Peyer's patch (tissue), 4 donors: Measurements from ENCODE around the gene ZBTB46.

ENCODE experiments used
- CTCF ChIP-seq, 6 experiments: fragments of 450-650 bp in 4 of 6; fragments of 200-600 bp in 2 of 6; sonication (generic) in 1 of 6; IDR thresholded peaks; one replicate each; pipeline ENCODE4 v1.5.1; 2017 to 2019; ENCODE audit warnings: antibody characterized with exemption in 6 of 6, mild to moderate bottlenecking in 3 of 6, moderate library complexity in 1 of 6
- POLR2A ChIP-seq, 2 donors: fragments of 450-650 bp; IDR thresholded peaks; one replicate each; pipeline ENCODE4 v1.5.1; 2017; ENCODE audit warnings: antibody characterized with exemption in 2 of 2, mild to moderate bottlenecking in 2 of 2, moderate library complexity in 2 of 2

DNA sequence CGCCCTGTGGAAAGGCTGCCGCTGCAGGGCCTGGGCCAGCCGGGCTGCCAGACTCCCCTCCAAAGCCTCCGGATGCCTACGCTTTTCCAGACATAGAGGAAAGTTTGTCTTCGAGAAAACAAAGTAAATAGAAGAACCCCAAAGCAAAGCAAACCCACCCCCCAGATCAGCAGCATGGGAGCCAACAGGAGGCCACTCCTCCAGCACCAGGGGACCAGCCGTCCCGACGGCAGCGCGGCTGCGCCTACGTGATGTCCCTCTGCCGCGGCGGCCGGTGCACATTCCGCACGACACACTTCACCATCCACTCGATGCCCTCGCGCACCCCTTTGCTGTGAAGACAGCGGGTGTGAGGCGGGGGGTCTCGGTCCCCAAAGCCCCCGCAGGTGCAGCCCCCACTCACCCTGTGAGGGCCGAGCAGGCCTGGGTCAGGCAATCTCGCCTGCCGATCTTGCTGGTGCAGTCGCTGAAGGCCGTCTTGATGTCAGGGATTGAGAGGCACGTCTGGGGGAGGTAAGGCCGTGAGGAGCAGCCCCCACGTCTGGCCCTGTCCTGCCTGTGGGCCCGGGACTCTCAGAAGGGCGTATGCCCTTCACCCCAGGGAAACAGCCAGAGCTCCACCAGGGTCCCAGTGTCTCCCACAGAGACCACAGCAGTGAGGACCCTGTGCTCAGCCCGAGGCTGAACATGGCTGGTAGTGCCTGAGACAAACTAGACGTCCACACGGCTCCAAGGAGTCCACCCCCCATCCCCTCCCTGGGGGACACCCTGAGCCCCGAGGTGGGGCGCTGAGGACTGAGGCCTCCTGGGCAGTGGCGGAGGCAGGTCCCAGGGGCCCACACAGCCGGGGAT is 130.6 kb downstream of the ZBTB46 start:
- TF ChIP-seq CTCF (IDR thresholded peaks at IDR 0.05) (no peak), POLR2A (IDR thresholded peaks at IDR 0.05) (no peak)
